Trophoblast cell (in vitro differentiated cells and primary cell): Measurements from ENCODE around the gene PPHLN1. TPM values are rescaled to one million over a fixed set of nuclear protein-coding genes. Genes with fewer than 3 reads are reported as not detected.

Experiments
- DNase-seq, 2 donors: peaks; one replicate each; pipeline ENCODE4 v3.0.0-alpha.2; 2016
- H2AFZ ChIP-seq: 2 replicates; pipeline ENCODE4 v1.6.1; 2013; ENCODE audit warnings: low read length, moderate library complexity, mild to moderate bottlenecking; ENCODE audit not compliant: insufficient read depth, poor library complexity
- H2AK5ac ChIP-seq: 2 replicates; pipeline ENCODE4 v1.6.1; 2013; ENCODE audit warnings: mild to moderate bottlenecking, low read length
- H2BK120ac ChIP-seq: 2 replicates; pipeline ENCODE4 v1.6.1; 2013; ENCODE audit warnings: low read length, mild to moderate bottlenecking, moderate library complexity; ENCODE audit not compliant: insufficient read depth, poor library complexity
- H2BK12ac ChIP-seq: 2 replicates; pipeline ENCODE4 v1.6.1; 2013; ENCODE audit warnings: mild to moderate bottlenecking, low read length, moderate library complexity
- H2BK5ac ChIP-seq: 2 replicates; pipeline ENCODE4 v1.6.1; 2013; ENCODE audit warnings: low read length, low read depth, moderate library complexity, mild to moderate bottlenecking; ENCODE audit not compliant: poor library complexity
- H3K14ac ChIP-seq: 2 replicates; pipeline ENCODE4 v1.6.1; 2013; ENCODE audit warnings: mild to moderate bottlenecking, low read length
- H3K18ac ChIP-seq: 2 replicates; pipeline ENCODE4 v1.6.1; 2013; ENCODE audit warnings: mild to moderate bottlenecking, low read length
- H3K23ac ChIP-seq: 2 replicates; pipeline ENCODE4 v1.6.1; 2013; ENCODE audit warnings: low read length
- H3K27ac ChIP-seq: 2 replicates; pipeline ENCODE4 v1.5.1; 2013; ENCODE audit warnings: low read depth, mild to moderate bottlenecking, inconsistent platforms, low read length, moderate library complexity
- H3K27me3 ChIP-seq: 2 replicates; pipeline ENCODE4 v1.6.1; 2013; ENCODE audit warnings: inconsistent platforms, mild to moderate bottlenecking, low read length, moderate library complexity; ENCODE audit not compliant: insufficient read depth
- H3K36me3 ChIP-seq, 2 experiments: 1 replicate in 1 of 2; 2 replicates in 1 of 2; pipeline ENCODE4 v1.6.1; 2013; ENCODE audit warnings: low read length in 2 of 2, mild to moderate bottlenecking in 2 of 2, moderate library complexity in 1 of 2; ENCODE audit not compliant: insufficient read depth in 2 of 2, control insufficient read depth in 1 of 2
- H3K4ac ChIP-seq: 2 replicates; pipeline ENCODE4 v1.6.1; 2013; ENCODE audit warnings: low read depth, mild to moderate bottlenecking, low read length, moderate library complexity
- H3K4me1 ChIP-seq, 2 experiments: 1 replicate in 1 of 2; 2 replicates in 1 of 2; pipeline ENCODE4 v1.6.1; 2013; ENCODE audit warnings: low read length in 2 of 2, mild to moderate bottlenecking in 2 of 2, moderate library complexity in 1 of 2; ENCODE audit not compliant: insufficient read depth in 2 of 2, control insufficient read depth in 1 of 2
- H3K4me2 ChIP-seq: 2 replicates; pipeline ENCODE4 v1.6.1; 2013; ENCODE audit warnings: inconsistent platforms, mild to moderate bottlenecking, low read length, moderate library complexity
- H3K4me3 ChIP-seq: 2 replicates; pipeline ENCODE4 v1.5.1; 2013; ENCODE audit warnings: mild to moderate bottlenecking, low read depth, low read length, inconsistent platforms
- H3K79me1 ChIP-seq: one replicate; pipeline ENCODE4 v1.6.1; 2013; ENCODE audit warnings: low read length
- H3K79me2 ChIP-seq: 2 replicates; pipeline ENCODE4 v1.6.1; 2013; ENCODE audit warnings: low read length, mild to moderate bottlenecking; ENCODE audit not compliant: control insufficient read depth, insufficient read depth, poor library complexity
- H3K9ac ChIP-seq: 2 replicates; pipeline ENCODE4 v1.6.1; 2013; ENCODE audit warnings: mild to moderate bottlenecking, low read length
- H3K9me3 ChIP-seq: 2 replicates; pipeline ENCODE4 v1.6.1; 2013; ENCODE audit warnings: low read depth, mild to moderate bottlenecking, control low read depth, inconsistent platforms, low read length; ENCODE audit not compliant: insufficient read depth
- H4K12ac ChIP-seq: 2 replicates; pipeline ENCODE4 v1.6.1; 2013; ENCODE audit warnings: low read depth, mild to moderate bottlenecking, low read length, moderate library complexity
- H4K8ac ChIP-seq: 2 replicates; pipeline ENCODE4 v1.6.1; 2013; ENCODE audit warnings: low read depth, mild to moderate bottlenecking, low read length, moderate library complexity
- H4K91ac ChIP-seq: one replicate; pipeline ENCODE4 v1.6.1; 2013; ENCODE audit warnings: low read depth, mild to moderate bottlenecking, low read length, moderate library complexity
- WGBS: extraction: QIAGEN DNeasy Blood & Tissue Kit; methylation state at CpG from one replicate; pipeline ENCODE4 v1.1.7; 2013; ENCODE audit warnings: missing lambda C conversion rate; ENCODE audit not compliant: insufficient read length, insufficient coverage; ENCODE audit errors: extremely low coverage; 5-methylcytosine and 5-hydroxymethylcytosine counted together
- polyA plus RNA-seq: library from polyadenylated mRNA; stranded (reverse); fragments of 200-250 nt; gene quantifications from 2 replicates; pipeline ENCODE4 v1.2.3, GENCODE V29; 2013

Gene PPHLN1
- polyA plus RNA-seq = 38.4 and 42.0 TPM in 2 replicates

GRCh38 chr12:42325653-42326474 is at the start of gene PPHLN1, which contains the start of gene ZCRB1:
Gene PPHLN1 (plus strand): TSS chr12:42326167. CDS start chr12:42335903, 9,736 bp downstream.
Gene ZCRB1 (minus strand): TSS chr12:42326094. CDS start chr12:42324102, 1,992 bp downstream.
- Histone ChIP-seq H3K4me2 (peak within 1 kb of the TSS; percentile 78), H2BK5ac (peak within 1 kb of the TSS; percentile 37), H3K18ac (peak within 1 kb of the TSS; percentile 60), H3K79me1 (peaks cover 4% of the 10 kb centered on the region), H3K27me3 (no peaks in the 10 kb centered on the region), H2AFZ (peak within 1 kb of the TSS; percentile 79), H3K9ac (peak within 1 kb of the TSS; percentile 79), H4K12ac (peak within 1 kb of the TSS; percentile 25), H3K27ac (peak within 1 kb of the TSS; percentile 59), H4K91ac (peak within 1 kb of the TSS; percentile 42), H2AK5ac (no peak within 1 kb of the TSS), H3K4me1 (peaks cover 2 to 4% of the 10 kb centered on the region in 2 experiments), H3K4me3 (peak within 1 kb of the TSS; percentile 85), H3K23ac (no peak within 1 kb of the TSS), H3K9me3 (no peaks in the 10 kb centered on the region), H2BK12ac (no peak within 1 kb of the TSS), H3K36me3 (no peaks in the 10 kb centered on the region), H3K4ac (peak within 1 kb of the TSS; percentile 85), H2BK120ac (peak within 1 kb of the TSS; percentile 9), H4K8ac (peak within 1 kb of the TSS; percentile 48), H3K14ac (peak within 1 kb of the TSS; percentile 18), H3K79me2 (peaks cover 9% of the 10 kb centered on the region)
- DNase-seq = peak; percentile 87 to 93
- no CpG with 5 or more reads among the region's 55 CpGs for WGBS

- Histone ChIP-seq H3K4me2 (no peak overlapping the region), H3K27me3 (no peaks in the 10 kb centered on the region), H3K79me2 (no peaks in the 10 kb centered on the region), H2AK5ac (no peak overlapping the region), H2BK12ac (no peak overlapping the region), H3K9me3 (peaks cover 2% of the 10 kb centered on the region), H3K23ac (no peak overlapping the region), H3K4ac (no peak overlapping the region), H3K4me1 (no peaks in the 10 kb centered on the region), H2AFZ (no peak overlapping the region), H3K18ac (no peak overlapping the region), H2BK5ac (no peak overlapping the region), H4K91ac (no peak overlapping the region), H3K4me3 (no peak overlapping the region), H3K14ac (no peak overlapping the region), H4K12ac (no peak overlapping the region), H3K79me1 (no peaks in the 10 kb centered on the region), H3K27ac (no peak overlapping the region), H2BK120ac (no peak overlapping the region), H3K9ac (no peak overlapping the region), H4K8ac (no peak overlapping the region), H3K36me3 (no peaks in the 10 kb centered on the region)
- no peak for DNase-seq
- WGBS = no CpG with 5 or more reads among the region's 6 CpGs
Observed at GRCh38 chr12:42277396-42278127, 48.4 kb upstream of the PPHLN1 start.

GRCh38 chr12:42278128-42278510 is 47.8 kb upstream of the PPHLN1 start:
- no peaks in the 10 kb centered on the region for H3K9me3 ChIP-seq
- no peaks in the 10 kb centered on the region for H3K27me3 ChIP-seq
- H2BK5ac ChIP-seq = no peak overlapping the region
- no peak overlapping the region for H2BK12ac ChIP-seq
- H2AFZ ChIP-seq = no peak overlapping the region
- H4K91ac ChIP-seq = no peak overlapping the region
- H4K12ac ChIP-seq = no peak overlapping the region
- no peaks in the 10 kb centered on the region for H3K79me2 ChIP-seq
- no peak overlapping the region for H3K9ac ChIP-seq
- DNase-seq = no peak
- H2BK120ac ChIP-seq = no peak overlapping the region
- no peak overlapping the region for H3K4me2 ChIP-seq
- H3K79me1 ChIP-seq = no peaks in the 10 kb centered on the region
- H3K4me3 ChIP-seq = no peak overlapping the region
- H3K14ac ChIP-seq = no peak overlapping the region
- no peak overlapping the region for H4K8ac ChIP-seq
- no peak overlapping the region for H3K27ac ChIP-seq
- H2AK5ac ChIP-seq = no peak overlapping the region
- H3K4ac ChIP-seq = no peak overlapping the region
- H3K36me3 ChIP-seq = no peaks in the 10 kb centered on the region
- H3K4me1 ChIP-seq = no peaks in the 10 kb centered on the region
- H3K23ac ChIP-seq = no peak overlapping the region
- no peak overlapping the region for H3K18ac ChIP-seq

GRCh38 chr12:42281278-42281677 is 44.7 kb upstream of the PPHLN1 start:
- H3K23ac ChIP-seq = no peak overlapping the region
- H3K4me2 ChIP-seq = no peak overlapping the region
- H3K79me1 ChIP-seq = no peaks in the 10 kb centered on the region
- no peak overlapping the region for H2BK120ac ChIP-seq
- no peak for DNase-seq
- no peak overlapping the region for H3K4me3 ChIP-seq
- no peak overlapping the region for H2AFZ ChIP-seq
- H3K18ac ChIP-seq = no peak overlapping the region
- H3K9me3 ChIP-seq = no peaks in the 10 kb centered on the region
- no peaks in the 10 kb centered on the region for H3K79me2 ChIP-seq
- WGBS = no CpG with 5 or more reads among the region's 3 CpGs
- H3K14ac ChIP-seq = no peak overlapping the region
- H2BK5ac ChIP-seq = no peak overlapping the region
- no peak overlapping the region for H4K91ac ChIP-seq
- H3K36me3 ChIP-seq = no peaks in the 10 kb centered on the region
- H4K8ac ChIP-seq = no peak overlapping the region
- no peak overlapping the region for H3K27ac ChIP-seq
- H3K4me1 ChIP-seq = no peaks in the 10 kb centered on the region
- H2BK12ac ChIP-seq = no peak overlapping the region
- no peak overlapping the region for H3K4ac ChIP-seq
- H3K27me3 ChIP-seq = no peaks in the 10 kb centered on the region
- no peak overlapping the region for H4K12ac ChIP-seq
- no peak overlapping the region for H2AK5ac ChIP-seq
- no peak overlapping the region for H3K9ac ChIP-seq
